Type B pancreatic cell (in vitro differentiated cells): Measurements from ENCODE around the gene NIN. TPM values are rescaled to one million over a fixed set of nuclear protein-coding genes. Genes with fewer than 3 reads are reported as not detected.

Experiments used
- DNase-seq: peaks from one replicate; pipeline ENCODE4 v3.0.0; 2021; ENCODE audit warnings: mixed read lengths; ENCODE audit not compliant: unreplicated experiment; ENCODE audit errors: extremely low spot score
- H3K27ac Mint-ChIP-seq: 2 replicates; pipeline ENCODE4 v1.8.0; 2021; ENCODE audit warnings: mild to moderate bottlenecking, mixed read lengths
- H3K27me3 Mint-ChIP-seq: 2 replicates; pipeline ENCODE4 v1.8.0; 2021; ENCODE audit warnings: mixed read lengths
- H3K36me3 Mint-ChIP-seq: 2 replicates; pipeline ENCODE4 v1.8.0; 2021; ENCODE audit warnings: mixed read lengths
- H3K4me1 Mint-ChIP-seq: one replicate; pipeline ENCODE4 v1.8.0; 2021; ENCODE audit warnings: mixed read lengths; ENCODE audit not compliant: unreplicated experiment
- H3K4me3 Mint-ChIP-seq: 2 replicates; pipeline ENCODE4 v1.8.0; 2021; ENCODE audit warnings: mild to moderate bottlenecking, mixed read lengths
- H3K9me3 Mint-ChIP-seq: 2 replicates; pipeline ENCODE4 v1.8.0; 2021; ENCODE audit warnings: mixed read lengths
- CTCF ChIP-seq: fragments of 200-600 bp; sonication (generic); conservative IDR thresholded peaks from 2 replicates; pipeline ENCODE4 v1.5.0; 2021; ENCODE audit warnings: antibody characterized with exemption, mild to moderate bottlenecking
- total RNA-seq: library from RNA; stranded (reverse); gene quantifications from 2 replicates; pipeline ENCODE4 v1.2.1, GENCODE V29; 2021; ENCODE audit warnings: low replicate concordance

Gene NIN
- total RNA-seq, 1 donor from 2014 or later, result 40.5 TPM

- Mint-ChIP-seq H3K4me1 (peaks cover 42% of the 10 kb centered on the region), H3K27me3 (no peaks in the 10 kb centered on the region), H3K27ac (no peak overlapping the region), H3K9me3 (no peaks in the 10 kb centered on the region), H3K36me3 (peaks cover 25% of the 10 kb centered on the region), H3K4me3 (no peak overlapping the region)
- no peak for DNase-seq
- TF ChIP-seq CTCF, result no peak
Observed at GRCh38 chr14:50798048-50798421, 32.9 kb downstream of the NIN start.

GRCh38 chr14:50797250-50798047 is 33.5 kb downstream of the NIN start:
- Mint-ChIP-seq H3K4me3 (no peak overlapping the region), H3K27me3 (no peaks in the 10 kb centered on the region), H3K27ac (no peak overlapping the region), H3K36me3 (peaks cover 25% of the 10 kb centered on the region), H3K9me3 (no peaks in the 10 kb centered on the region), H3K4me1 (peaks cover 46% of the 10 kb centered on the region)
- no peak for TF ChIP-seq CTCF
- no peak for DNase-seq

GRCh38 chr14:50796390-50796789 is 34.6 kb downstream of the NIN start:
- Mint-ChIP-seq H3K9me3 (no peaks in the 10 kb centered on the region), H3K4me1 (peaks cover 51% of the 10 kb centered on the region), H3K27me3 (no peaks in the 10 kb centered on the region), H3K27ac (no peak overlapping the region), H3K4me3 (no peak overlapping the region), H3K36me3 (peaks cover 29% of the 10 kb centered on the region)
- no peak for TF ChIP-seq CTCF
- no peak for DNase-seq

GRCh38 chr14:50795909-50796308 is 35.1 kb downstream of the NIN start:
- Mint-ChIP-seq H3K4me3 (no peak overlapping the region), H3K4me1 (peaks cover 51% of the 10 kb centered on the region), H3K36me3 (peaks cover 32% of the 10 kb centered on the region), H3K9me3 (no peaks in the 10 kb centered on the region), H3K27me3 (no peaks in the 10 kb centered on the region), H3K27ac (no peak overlapping the region)
- DNase-seq, result no peak
- TF ChIP-seq CTCF, result no peak

- H3K36me3 Mint-ChIP-seq, result peaks cover 38% of the 10 kb centered on the region
- no peak overlapping the region for H3K27ac Mint-ChIP-seq
- DNase-seq, result no peak
- H3K27me3 Mint-ChIP-seq, result no peaks in the 10 kb centered on the region
- H3K9me3 Mint-ChIP-seq, result no peaks in the 10 kb centered on the region
- H3K4me3 Mint-ChIP-seq, result no peak overlapping the region
- H3K4me1 Mint-ChIP-seq, result peaks cover 51% of the 10 kb centered on the region
- no peak for TF ChIP-seq CTCF
Observed at GRCh38 chr14:50795142-50795541, 35.8 kb downstream of the NIN start.
